HTR-8/SVneo (cell line): Measurements from ENCODE around the gene SMCO2.
"Not testable (repeated sequence)": the region's sequence is repeated elsewhere in the genome, so short reads cannot be mapped to it uniquely, and the experiment has no call there.

Source experiments
- DNase-seq: peaks from one replicate; pipeline ENCODE4 v3.0.0; 2011; ENCODE audit warnings: low spot score, mixed read lengths; ENCODE audit not compliant: insufficient read length
- FAIRE-seq: peaks from 2 replicates; lab custom pipeline; 2011; peaks lifted over from hg19 to GRCh38; lab: Jason Lieb, UNC

The SMCO2 gene

DNA sequence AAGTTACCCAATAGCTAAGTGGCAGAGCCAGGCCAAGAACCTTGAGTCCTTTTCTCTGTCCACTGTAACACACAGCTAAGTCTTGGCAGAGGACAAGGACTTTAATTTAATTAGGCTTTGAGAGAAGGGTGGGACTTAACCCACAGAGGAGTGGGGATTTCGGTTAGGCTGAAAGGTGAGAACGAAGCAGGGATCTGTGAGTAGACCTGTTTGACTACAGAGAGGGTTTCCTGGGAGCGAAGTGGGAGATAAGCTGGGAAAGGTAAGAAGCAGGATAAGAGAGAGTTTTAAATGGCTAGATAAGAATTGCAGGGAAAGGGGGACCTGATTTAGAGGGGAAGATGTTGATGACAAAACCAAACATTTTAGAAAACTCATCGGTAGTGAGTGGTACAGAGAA, 75.4 kb downstream of the SMCO2 start:
- DNase-seq (no peak), FAIRE-seq (no peak)

DNA sequence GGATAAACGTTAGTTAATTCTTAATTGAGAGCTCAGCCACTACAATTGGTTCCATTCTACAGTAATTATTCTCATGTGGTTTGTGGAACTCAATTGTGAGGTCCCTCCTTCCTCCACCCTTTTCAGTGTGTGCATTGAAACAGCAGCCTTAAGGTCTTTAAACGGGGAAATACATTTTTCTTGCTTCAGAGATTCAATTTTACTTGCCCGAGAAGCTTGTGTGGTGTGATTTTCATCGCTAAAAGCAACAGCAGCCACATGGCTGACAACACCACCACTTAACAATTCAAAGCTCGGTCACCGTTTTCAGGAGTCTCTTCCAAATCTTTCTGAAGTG, 76.7 kb downstream of the SMCO2 start:
- no peak for DNase-seq
- no peak for FAIRE-seq

DNA sequence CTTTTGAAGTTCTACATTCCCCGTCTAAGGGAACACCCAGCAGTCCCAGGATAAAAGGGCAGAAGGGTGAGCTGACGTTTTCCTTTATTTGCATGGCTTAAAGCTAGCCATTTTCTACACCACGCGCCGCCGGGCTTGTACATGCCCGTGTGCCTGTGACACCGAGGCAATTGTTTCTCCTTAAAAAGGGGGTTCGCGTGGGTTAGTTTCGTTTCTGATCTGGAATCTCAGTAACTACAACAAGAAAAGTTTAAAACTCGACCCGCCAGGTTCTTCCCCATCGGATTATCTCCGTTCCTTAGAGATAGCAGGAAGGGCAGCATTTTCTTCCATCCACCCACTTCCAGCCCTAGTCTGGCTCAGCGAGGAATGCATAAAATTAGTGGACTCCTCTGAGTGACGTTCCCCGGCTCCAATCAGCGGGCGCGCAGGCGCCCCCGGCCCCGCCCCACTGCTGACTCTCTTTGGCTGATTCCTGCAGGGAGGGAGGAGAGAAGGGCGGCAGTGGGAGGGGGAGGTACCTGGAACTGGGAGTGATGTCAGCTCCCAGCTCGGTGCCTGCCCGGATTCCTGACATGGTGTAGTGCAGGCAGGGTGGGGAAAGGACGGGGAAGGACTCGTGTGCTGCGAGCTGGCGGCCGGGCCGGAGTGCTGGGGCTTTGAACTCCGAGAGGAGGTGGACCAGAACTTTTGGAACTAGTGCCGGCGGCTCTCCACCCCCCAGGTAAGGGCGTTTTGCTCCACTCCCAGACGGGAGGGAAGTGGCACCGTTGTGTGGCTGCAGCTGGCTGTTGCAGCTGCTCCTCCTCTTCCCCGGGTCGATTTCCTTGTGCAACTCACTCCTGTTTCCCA, 77.3 kb downstream of the SMCO2 start, which contains the start of gene PPFIBP1:
PPFIBP1 (plus strand) TSS at position 565 of the 852 bp plus-strand sequence. CDS start 109,191 bp downstream, outside the sequence.
- DNase-seq = peak; percentile 100
- peak; percentile 99 for FAIRE-seq

DNA sequence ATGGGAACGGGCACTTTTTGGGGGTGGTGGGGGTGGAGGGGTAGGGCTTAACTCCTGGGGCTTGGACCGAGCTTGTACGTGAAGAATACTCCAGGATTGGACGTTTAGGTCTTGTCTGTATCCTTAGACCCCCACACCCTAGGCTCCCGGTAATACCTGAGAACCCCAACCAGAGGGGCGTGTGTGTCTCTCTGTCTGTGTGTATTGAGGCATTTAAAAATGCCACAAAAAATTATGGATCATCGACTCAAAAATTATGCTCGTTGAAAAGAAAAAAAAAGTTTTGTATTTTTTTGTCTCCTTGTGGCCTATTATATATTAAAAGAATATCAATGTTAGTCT, 77.9 kb downstream of the SMCO2 start:
- no peak for DNase-seq
- FAIRE-seq = no peak

DNA sequence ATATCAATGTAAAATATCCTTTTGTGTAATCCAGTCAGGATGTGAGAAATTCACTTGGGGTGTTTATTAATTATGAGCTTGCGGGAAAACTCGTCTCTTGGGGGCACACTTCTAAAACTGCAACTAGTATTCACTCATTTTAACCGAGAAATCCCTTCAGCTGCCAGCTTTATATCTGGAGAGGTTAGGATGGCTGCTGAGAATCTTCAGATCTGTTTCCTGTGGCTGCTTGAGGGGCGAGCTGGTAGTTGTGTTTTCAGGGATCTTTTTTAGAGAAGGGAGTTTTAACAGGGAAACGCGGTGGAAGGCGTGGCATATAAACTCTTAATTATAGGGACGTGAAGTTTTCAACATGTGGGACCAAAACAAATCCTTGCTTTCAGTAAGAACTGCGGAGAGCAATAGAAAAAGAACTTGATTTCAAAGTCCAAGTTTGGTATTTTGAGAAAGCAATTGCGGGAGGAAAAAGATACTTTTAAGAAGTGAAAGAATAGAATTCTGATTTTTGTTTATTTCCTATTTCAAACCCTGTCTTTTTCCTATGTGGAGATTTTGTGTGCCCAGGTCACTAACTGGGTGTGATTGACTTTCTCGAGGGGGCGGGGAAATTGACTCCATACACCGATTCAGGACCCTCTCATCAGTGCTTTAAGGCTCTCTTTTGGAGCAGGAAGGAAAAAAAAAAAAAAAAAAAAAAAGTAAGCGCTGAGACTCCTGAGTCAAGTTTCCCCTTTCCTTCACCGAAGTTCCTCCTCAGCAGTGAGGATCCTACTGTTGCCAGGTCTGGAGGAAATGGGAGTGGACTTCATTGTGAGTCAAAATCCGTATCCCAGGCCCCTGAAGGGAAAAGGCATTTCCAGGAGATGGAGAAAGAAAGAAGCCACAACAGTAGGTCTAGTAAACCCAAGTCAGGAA, 78.6 kb downstream of the SMCO2 start:
- FAIRE-seq = peak; percentile 81
- peak; percentile 72 for DNase-seq

DNA sequence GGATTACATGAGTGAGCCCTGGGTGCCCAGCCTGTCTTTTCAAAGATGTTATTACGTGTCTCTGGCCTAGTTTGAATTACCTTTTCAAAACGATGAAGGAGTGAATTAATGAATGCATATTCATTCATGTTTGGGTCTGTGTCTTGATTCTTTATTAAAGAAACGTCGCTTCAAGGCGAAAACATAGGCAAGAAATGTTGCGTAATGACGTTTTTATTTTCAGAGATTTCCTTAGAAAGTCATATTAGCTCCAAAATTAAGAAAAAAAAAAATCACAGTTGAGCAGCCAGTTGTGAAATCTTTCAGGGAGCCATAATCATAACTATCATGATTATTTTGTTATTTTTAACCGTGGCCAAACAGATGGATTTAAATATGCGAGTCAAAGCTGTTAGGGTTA, 81.0 kb downstream of the SMCO2 start:
- no peak for DNase-seq
- FAIRE-seq = no peak

DNA sequence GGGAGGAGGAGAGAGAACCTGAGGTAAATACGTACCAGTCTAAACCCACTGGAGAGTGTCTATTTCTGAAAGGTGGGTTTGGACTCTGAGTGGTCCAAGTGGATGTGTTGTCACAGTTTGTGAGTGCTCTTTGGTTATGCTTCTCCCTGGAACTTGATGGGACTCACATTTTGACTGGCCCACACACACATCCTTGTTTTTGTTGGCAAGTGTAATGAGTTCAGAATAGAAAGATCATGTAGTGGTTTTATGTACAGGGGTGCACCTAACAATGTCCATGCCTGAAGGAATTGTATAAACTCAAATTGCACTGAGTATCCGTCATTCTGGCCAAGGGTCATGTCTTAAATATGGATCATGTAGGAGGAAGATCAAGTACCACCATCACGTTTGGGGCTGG, 82.3 kb downstream of the SMCO2 start:
- DNase-seq (no peak), FAIRE-seq (peak; percentile 40)

DNA sequence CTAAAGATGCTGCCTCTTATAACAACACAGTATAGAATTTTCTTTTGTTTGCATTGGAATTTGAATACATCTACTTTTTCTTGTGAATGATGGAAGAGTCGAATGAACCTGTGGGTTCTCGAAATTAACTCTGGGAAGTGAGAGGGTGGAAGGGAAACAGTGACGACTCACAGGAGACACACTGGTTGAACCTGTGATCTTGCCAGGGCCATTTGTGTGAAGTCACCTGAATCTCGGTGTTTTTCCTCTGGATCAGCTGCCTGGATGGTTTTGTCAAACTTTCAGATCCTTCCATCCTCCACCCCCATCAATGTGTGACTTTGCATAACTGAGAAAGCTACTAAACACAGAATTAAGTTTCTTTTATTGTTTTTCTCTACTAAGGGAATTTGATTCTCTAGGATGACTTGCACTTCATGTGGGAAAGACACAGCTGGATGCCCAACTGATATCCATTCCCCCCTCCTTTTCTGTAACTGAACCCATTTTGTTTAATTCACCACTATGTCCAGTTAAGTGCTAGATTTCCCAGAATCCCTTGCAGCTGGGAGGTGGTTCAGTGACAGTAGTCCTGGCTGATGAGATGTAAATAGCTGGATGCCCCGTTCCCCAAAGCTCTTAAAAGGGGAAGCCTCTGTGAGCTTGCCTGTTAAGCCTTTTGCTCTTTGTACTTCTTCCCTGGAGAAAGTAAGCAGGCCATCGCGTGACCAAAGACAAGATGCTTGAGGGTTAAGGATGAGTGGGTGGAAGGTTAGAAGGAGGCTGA, 83.8 kb downstream of the SMCO2 start:
- peak; percentile 51 for FAIRE-seq
- DNase-seq = no peak

DNA sequence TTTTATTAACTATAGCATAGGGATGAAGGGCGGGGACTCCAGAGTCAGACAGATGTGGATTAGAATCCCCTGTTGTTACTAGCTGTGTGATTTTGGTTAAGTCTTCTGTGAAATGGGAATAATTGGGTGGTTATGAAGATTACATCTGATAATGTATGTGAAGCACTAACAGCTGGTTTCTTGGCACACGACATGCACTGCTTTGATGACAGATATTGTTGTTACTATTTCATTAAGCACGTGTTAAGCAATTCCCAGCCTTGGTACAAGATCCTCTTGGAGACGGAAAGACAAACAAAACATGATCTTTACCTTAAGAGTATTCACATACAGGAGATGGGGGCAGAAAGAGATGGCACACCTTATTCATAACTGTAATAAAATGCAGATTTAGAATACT, 85.4 kb downstream of the SMCO2 start:
- FAIRE-seq (peak; percentile 58), DNase-seq (no peak)

DNA sequence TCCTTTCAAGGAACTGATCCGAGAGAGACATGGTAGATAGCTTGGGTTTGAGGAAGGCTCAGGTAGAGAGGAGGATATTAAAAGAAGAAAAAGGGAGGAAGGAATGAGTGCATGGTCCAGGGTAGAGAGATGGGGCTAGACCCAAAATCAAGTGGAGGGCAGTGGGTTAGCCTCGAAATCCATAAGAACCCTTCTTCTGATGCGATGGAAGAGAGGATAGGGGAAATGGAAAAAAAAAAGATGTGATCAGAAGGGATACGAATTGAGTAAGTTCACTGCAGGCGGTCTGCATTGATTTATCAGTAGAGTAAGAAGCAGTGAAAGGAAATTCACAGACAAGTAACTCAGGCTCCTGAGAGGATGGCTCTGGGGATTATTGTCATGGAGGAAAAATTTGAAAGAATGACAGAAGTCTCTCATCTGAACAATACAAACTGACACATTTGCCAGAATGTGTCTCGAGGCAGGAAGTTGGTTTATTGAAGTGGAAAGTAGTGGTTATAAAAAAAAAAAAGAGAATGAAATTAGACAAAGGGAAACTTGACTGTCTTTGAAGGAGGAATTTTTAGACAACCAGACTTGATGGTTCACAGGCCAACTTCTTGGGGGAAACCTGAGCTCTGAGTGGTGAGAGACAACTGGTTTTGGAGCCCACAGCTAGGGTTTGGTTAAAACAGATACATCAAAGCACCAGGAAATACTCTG, 87.7 kb downstream of the SMCO2 start:
- no peak for DNase-seq
- FAIRE-seq = no peak

DNA sequence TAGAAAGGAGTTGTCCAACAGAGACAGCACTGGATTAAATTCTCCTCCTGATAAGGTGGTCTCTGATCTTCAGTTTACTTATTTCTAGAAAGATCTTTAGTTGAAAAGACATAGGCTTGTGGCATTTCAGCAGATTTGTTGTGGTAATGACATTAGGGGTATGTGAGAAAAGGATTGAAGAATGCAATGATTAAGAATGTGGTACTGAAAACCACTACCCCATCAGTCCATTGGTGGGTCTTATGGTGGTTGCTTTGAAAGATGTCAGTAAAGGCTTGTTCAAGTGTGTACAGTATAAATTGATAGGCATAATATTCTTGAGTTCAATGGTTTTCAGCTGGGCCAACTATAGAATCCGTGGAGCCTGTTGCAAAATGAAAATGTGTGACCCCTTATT, 88.2 kb downstream of the SMCO2 start:
- no peak for FAIRE-seq
- no peak for DNase-seq

DNA sequence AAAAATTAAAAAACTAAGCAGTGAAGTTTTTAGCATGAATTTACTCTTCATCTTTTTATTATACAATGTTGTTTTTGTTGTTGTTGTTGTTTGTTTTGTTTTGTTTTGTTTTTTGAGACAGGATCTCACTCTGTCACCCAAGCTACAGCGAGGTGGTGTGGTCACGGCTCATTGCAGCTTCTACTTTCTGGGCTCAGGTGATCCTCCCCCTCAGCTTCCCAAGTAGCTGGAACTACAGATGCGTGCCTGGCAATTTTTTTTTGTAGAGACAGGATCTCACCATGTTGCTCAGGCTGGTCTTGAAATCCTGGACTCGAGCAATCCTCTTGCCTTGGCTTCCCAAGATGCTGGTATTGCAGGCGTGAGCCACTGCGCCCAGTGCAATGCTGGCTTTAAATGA, 88.8 kb downstream of the SMCO2 start:
- FAIRE-seq (no peak), DNase-seq (no peak)

DNA sequence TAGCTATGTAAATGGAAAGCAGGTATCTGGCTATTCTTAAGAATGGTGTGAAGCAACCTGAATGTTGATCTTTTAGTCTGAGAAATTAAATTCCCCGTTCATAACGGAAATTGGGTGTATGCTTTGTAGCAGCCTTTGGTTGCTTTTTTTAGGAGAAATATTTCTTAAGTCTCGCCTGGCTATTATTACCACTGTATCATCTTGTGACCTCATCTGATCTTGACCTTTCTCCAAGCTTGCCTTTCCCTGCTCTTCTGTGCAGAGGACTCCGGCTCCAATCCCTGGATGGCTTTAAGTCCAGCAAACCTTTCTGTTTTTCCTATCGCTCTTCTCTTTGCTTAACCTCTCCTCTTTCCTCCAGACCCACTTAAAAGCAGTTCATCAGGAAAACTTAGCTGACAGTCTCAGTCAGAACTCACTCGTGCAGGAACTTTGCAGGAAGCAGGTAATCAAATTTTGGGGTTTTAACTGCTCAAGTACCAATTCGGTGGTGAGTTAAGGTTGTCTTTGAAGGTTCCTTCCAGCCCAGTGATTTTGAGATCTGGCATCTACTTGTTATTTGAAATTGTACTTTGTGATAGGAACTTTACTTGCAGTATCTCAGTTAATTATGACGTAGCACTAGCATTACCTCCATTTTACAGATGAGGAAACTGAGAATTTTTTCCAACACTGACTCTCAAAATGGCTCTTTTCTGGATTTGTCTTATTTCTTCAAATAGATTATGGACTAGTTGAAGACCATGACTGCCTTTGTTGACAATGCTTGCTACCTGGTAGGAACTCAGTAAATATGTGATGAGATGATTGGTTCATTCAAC, 91.5 kb downstream of the SMCO2 start:
- FAIRE-seq = no peak
- no peak for DNase-seq

DNA sequence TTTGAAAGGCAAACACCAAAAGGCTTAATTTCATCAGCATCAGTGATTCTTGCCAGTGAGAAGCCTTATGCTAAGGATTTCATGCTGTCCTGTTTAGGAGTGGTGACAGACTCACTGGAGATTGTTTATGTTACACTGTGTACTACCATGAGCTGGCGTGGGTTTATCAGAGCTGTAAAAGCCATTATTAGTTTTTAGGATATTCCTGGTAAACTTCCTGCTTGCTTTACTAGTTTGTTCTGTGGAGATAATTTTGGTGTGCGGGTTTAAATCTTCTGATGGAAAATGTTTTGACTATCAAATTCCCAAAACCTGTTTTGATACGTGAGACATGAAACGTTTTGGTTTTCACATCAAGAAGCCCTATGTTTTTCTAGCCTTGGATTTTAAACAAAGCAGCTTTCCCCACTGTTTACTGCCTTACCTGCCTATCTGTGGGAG, 92.7 kb downstream of the SMCO2 start:
- DNase-seq (no peak), FAIRE-seq (no peak)

DNA sequence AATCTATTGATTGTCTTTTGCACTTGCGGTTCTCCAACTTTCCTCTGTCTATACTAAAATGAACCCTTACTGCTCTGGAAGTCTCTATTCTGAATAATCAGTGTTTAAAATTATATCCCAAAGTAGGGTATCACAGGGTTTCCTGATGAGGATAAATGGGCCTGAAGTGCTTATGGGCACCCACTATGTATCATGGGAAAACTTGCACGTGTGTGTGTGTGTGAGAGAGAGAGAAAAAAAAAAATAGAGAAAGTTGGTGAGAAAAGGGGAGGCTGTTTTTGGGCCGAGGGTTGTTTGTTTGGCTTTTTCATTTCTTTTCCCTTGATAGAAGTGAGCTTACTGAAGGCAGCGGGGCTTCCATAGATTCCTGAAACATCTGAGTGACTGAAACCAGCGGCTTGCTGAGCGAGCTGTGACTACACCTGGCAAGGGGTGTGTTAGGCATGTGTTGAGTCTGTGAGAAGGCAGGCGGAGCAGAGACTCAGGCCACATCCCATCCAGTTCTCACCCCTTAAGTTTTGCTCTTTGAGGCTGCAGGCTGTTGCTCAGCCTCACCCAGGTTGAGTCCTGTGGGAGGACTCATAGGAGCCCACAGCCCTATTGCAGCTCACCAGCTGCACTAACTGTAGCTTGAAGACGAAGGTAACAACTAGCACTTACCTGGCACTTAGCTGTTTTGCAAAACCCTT, 94.6 kb downstream of the SMCO2 start:
- no peak for DNase-seq
- peak; percentile 80 for FAIRE-seq

DNA sequence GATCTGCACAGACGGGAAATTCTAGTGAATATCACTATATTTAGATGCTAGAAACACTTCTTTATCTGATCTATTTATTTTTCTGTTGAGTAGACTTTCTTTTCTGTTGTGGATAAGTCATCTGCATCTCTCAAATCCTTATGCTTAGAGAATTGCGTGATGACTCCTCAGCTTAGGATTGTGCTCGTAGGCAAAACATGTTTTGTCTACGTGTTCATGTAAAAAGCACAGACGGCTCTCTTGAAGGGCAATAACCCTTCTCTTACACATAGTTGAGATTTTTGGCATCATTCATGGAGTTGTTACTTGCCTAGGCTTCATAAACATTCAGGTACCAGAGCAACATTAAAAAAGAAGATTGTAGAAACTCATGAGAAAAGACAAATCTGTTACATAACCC, 96.1 kb downstream of the SMCO2 start:
- FAIRE-seq (peak; percentile 96), DNase-seq (peak; percentile 71)

DNA sequence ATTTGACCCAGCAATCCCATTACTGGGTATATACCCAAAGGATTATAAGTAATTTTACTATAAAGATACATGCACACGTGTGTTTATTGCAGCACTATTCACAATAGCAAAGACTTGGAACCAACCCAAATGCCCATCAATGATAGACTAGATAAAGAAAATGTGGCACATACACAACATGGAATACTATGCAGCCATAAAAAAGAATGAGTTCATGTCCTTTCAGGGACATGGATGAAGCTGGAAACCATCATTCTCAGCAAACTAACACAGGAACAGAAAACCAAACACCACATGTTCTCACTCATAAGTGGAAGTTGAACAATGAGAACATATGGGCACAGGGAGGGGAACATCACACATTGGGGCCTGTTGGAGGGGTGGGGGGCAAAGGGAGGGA, 98.3 kb downstream of the SMCO2 start:
- not testable (repeated sequence) for DNase-seq, FAIRE-seq

DNA sequence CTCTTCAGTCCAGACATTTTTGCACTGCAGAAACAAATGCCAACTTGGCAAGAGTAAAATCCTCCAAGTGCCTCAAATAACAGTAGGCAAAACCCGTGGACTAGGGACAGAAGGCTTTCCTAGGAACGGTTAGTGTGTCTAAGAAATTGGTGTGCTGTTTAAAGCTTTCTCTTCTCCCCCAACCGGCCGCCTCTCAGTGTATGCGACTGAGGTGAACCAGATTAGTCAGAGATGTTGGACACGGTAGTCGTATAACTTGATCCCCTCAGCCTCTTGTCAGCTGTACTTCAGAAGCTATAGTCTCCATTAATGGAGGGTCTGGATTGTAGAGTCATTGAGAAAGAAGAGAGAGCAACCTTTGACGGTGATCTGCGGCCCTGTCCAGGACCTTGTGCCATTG, 99.1 kb downstream of the SMCO2 start:
- peak; percentile 87 for FAIRE-seq

DNA sequence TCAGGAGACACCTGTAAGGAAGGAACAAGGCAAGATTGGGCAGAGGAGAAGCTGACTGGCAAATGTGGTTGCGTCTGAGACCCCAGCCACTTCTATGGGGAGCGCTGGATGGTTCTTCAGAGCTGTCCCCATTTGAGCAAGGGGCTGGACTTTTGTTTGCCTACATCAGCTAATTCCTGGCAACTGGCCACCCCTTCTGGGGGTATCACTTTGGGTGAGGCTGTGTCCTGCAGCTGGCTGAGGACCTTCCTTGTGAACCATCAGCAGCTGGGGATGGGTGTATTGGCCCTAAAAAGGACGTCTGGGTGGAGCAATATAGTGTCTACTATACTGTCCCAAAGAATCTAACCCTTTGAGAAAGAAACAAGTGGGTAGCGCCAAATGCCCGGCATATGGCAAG, 101.1 kb downstream of the SMCO2 start:
- FAIRE-seq (no peak), DNase-seq (no peak)

More for the DNA sequence above, 99.1 kb downstream of the SMCO2 start:
- DNase-seq = no peak
